Frontal cortex (tissue), 4 donors: ENCODE results near the gene PLXNB3. TPM values are rescaled to one million over a fixed set of nuclear protein-coding genes. Genes with fewer than 3 reads are reported as not detected.
"Not testable (repeated sequence)": the region's sequence is repeated elsewhere in the genome, so short reads cannot be mapped to it uniquely, and the experiment has no call there.

Experiments used
- DNase-seq, 2 donors: peaks; one replicate each; pipeline ENCODE4 v3.0.0; 2012; ENCODE audit warnings: low spot score in 2 of 2
- FAIRE-seq: peaks from 2 replicates; lab custom pipeline; 2012; peaks lifted over from hg19 to GRCh38; lab: Jason Lieb, UNC
- total RNA-seq: library from RNA; depleted of rRNA; stranded (reverse); fragments of >200 nt; gene quantifications from one replicate; pipeline ENCODE4 v1.2.3, GENCODE V29; 2014
- donor health status: control.
- donor health status: control.
- donor health status: control.

Gene PLXNB3
- total RNA-seq, 1 donor from 2014 or later = 0.82 TPM

DNA sequence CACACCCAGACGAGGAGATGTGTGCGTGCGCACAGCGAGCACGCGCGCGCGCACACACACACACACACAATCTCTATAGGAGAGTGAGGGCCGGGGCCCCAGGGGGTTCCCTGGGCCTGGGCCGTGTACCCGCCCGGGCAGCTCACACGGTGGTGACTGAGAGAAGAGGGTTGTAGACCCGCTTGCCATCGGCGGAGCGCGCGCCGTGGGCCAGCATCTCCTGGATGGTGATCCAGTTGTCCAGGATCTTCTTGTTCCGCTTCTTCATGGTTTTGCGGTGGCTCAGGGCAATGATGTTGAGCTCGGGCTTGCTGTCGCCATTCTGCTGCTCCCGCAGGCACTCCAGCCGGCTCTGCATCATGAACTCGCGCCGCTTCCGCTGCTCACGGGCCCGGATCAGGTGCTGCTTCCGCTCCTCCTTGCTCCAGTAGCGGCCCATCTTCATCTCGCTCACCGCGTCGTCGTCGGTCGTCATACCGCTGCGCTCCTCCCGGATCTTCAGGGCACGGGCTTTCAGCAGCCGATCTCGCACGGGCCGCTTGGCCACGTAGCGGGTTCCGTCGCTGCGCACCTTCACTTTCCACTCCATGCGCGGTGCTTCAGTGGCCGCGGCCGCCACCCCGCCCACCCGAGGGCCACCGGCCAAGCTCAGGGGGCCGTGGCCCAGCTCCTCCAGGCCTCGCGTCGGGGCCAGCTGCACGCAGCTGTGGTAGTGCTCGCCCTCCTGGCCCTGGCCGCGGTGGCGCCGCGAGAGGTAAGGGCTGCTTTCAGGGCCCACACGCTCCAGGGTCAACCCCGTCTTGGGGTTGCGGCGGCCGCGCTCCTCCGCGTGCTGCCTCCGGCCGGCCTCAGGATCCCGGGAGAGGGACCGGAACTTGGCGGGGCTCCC, 39.4 kb downstream of the PLXNB3 start:
- DNase-seq = no peak
- no peak for FAIRE-seq

DNA sequence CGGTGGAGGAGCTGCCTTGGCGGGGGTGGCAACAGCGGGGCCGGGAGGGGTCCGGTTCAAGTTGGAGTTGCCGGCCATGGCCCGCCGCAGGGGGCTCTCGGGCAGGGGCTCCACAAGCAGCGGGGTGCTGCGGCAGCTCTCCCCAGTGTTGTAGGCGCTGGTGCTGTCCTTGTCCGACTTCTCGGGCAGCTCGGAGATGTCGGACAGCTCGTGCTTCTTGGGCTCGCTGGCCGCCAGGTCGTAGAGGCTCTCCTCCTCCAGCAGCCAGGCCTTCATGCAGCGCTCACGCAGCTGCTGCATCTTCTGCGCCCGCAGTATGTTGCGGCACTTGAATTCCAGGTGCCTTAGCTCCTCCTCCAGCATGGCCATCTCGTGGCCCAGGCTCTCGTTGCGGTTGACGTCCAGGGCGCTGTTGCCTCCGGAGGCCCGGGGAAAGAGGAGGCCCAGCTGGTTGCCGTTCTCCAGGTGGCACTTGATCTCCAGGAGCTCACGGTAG, 40.1 kb downstream of the PLXNB3 start:
- FAIRE-seq = no peak
- no peak for DNase-seq

DNA sequence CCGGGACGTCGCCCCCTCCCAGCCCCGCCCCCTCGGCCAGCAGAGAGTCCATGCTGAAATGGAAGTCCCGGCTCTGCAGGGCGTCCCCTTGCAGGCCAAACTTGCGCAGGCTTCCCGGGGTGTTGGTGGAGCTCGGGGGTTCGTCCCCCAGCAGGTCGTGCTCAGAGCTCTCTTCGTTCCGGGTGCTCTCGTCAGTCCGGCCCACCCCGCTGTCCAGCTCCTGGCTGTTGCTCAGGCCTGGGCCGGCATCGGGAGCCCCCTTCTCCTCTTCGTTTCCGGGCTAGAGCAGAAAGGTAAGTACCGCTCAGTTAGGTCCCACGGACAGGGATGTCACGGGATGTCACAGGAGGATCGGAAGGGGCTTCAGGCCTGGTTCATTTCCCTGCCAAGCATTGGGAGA, 40.6 kb downstream of the PLXNB3 start:
- DNase-seq = no peak
- FAIRE-seq = no peak

DNA sequence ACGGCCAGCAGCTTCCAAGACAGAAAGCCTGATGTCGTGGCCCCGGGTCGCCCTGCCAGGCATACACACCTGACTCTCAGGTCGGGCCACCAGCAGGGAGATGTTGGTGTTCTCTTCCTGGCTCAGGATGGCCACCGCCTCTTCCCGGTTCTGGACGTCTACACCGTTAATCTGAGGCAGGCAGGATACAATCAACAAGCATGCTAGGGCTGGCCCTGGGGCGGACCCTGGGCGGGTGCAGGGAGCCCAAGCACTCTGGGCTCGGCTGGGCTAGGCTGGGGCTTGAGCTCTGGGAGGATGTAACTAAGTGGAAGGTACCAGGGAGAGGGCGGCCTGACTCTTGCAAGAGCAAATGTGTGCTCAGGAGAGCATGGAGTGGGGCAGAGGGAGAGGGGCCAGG, 41.4 kb downstream of the PLXNB3 start:
- FAIRE-seq = no peak
- DNase-seq = no peak

DNA sequence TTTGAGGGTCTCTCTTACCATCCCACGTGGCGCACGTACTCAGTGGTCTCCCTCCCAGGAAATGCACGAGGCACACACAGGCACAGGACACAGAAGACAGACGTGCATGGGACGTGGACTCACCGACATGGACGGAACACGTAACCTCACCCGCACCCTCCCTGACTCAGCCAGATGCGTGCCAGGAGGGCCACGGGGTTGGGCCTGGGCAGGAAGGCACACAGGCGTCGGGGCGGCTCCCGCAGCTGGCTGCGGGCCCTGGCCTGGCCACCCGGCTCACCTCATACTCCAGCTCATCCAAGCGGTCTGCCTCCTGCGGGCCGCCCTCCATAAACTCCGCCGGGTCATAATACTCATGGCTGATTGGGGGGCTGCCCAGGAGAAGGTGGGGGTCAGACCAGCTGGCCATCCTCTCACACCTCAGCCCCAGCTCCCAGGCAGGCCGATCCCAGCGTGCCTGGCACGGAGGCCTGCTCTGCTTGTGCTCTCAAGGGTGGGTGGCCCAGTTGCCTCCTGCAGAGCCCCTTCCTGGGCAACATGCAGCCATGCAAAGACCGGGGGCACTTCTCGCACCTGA, 43.0 kb downstream of the PLXNB3 start:
- FAIRE-seq = no peak

DNA sequence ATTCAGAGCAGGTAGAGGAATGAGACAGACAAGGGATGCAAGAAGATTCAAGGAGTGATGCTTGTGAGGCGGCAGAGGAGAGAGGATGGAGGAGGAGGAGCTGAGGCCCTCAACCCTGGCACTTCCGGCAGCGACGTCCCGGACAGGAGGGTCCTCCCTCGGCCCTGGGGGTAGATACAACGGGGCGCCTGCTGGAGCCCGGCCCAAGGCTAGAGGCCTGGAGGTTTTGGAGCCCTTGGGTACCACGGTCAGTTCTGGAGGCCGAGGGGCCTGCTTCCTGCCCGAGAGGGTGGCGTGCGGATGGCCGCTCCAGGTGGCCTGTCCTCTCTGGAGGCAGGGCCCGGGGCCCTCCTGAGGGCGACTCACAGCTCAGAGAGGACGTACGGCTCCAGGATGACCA, 43.9 kb downstream of the PLXNB3 start:
- FAIRE-seq = no peak
- DNase-seq = no peak

More for the DNA sequence above, 43.0 kb downstream of the PLXNB3 start:
- DNase-seq = no peak

DNA sequence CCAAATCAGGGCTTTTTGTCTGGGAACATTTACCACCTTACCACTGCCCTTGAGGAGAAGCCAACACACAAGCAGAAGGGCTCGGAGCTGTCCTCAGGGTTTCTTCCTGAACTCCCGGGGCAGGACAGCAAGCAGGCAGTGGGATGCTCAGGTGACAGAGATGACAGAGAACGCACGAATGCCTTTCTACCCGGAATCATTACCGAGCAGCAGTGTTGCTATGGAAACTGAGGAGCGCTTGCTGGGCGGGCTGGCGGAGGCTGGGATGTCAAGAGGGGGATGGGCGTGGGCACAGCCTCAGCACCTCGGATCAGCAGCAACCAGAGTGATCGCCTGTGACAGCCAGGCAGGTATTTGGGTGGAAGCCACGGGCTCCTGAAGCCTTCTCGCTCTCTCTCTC, 48.2 kb downstream of the PLXNB3 start:
- DNase-seq = no peak
- no peak for FAIRE-seq

DNA sequence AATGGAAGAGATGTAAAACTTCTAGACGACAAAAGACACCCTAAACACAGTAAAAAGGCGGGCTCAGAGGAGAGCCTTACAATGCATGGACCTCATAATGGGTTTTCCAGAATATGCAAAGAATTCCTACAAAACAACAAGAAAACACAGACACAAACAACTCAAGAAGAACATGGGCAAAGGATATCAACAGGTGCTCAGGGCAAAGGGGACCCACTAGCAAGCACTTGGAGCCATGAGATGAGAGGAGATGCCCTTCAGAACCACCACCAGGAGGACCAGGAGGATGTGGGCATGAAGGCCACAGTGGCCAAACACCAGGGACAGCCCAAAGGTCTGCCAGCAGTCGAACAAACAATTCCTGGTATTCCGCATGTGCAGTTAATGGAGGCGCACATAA, 49.1 kb downstream of the PLXNB3 start:
- FAIRE-seq (no peak), DNase-seq (no peak)

DNA sequence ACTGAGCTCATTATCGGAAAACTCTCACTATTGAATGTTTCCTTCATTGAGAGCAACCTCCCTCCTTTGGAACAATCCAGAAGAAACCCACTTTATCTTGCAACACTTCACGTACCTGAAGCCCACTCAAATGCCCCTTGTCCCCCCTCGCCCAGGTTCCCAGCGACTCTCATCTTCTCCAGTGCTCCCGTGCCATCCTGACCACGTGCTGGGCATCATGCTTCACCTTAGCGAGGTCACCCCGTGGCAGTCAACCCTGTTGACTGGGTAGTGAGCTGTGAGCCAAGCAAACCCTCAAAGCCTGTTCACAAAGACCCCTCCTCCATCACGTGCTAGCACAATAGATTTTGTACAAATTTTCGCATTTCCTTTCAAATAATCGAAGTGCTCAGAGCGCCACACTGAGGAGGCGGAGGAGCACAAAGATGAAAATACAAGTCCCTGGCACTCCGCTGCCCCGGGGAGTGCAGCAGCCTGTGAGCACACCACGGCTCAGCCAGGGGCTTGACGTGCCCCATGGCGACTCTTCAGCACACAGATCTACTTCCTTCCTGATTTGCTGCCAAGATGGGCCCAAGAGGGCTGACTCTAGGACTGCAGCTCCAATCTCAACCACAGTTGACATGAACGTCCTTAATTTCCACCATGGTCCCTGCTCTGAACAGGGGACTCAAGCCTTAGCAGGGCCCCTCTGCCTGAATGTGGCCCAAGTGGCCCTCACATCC, 50.7 kb downstream of the PLXNB3 start:
- FAIRE-seq = no peak
- DNase-seq = no peak

DNA sequence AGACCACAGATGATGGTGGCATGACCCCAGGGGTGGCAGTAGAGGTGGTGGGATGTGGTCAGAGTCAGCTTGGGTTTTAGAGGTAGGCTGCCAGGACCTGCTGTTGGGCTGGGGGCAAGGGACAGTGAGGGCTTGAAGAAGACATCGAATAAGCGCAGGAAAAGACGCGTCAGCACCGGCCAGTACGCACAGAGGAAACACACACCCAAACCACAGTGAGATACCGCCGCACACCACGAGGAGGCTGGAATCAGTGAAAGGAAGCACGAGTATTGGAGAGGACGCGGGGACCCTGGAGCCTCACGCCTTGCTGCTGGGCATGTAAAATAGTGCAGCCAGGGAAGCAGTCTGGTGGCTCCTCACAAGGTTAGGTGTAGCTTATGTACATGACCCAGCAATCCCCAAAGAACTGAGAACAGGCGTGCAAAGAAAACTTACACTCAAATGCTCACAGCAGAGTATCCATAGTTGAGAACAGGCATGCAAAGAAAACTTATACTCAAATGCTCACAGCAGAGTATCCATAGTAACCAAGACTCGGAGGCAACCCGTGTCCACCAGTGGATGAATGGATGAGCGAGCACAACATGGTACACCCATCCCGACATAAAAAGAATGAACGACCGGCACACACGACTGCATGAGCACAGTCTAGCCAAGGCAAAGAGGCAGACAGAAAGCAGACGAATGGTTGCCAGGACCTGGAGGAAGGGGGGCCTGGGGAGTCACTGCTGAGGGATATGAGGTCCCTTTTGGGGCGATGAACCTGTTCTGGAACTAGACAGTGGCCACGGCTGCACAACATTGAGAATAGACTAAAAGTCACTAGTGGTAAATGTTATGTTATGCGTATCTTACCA, 53.0 kb downstream of the PLXNB3 start:
- DNase-seq (no peak), FAIRE-seq (no peak)

DNA sequence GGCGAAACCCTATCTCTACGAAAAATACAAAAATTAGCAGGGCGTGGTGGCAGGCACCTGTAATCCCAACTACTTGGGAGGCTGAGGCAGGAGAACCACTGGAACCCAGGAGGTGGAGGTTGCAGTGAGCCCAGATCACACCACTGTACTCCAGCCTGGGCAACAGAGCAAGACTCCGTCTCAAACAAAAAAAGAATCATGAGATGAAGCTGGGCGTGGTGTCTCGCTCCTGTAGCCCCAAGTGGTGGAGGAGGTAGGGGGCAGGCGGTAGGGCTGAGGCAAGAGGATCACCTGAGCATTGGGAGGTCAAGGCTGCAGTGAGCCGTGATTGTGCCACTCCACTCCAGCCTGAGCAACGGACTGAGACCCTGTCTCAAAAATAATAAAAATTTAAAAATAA, 54.0 kb downstream of the PLXNB3 start:
- not testable (repeated sequence) for FAIRE-seq, DNase-seq

DNA sequence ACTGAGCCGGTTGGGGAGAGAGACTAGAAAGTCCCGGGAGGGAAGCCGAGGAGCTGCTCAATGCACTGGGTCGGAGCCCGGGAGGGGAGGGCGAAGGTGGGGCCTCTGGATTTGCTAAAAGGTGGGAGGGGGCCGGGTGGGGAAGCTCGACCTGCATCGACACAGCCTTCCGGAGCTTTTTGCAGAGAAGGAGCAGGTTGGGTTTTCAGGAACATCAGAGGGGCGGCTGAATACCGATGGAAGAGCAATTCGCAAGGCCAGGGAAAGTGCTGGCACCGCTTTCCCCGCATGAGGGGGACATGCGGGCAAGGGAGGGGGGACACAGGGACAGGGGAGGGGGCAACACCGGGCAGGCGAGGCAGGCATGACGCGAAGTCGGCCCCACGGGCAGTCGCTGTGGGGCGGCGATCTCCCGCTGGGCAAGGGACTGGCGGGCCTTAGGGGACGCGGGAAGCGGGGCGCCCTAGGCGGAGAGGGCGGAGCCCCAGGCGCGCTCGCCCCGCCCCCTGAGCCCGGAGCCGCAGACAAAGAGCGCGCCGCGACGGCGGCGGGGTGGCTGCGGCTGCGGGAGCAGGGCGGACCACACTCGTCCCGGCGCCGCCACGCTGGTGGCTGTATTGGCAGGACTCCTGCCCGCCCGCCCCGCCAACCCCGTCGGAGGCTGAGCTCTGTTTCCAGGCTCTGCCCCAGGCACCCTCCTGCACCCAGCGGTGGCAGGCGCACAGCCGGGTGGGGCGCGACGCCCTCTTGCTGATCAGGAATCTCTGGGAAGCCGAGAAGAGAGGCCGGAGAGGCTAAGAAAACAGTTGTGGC, 54.7 kb downstream of the PLXNB3 start:
- peak; percentile 66 to 73 for DNase-seq
- FAIRE-seq = no peak

DNA sequence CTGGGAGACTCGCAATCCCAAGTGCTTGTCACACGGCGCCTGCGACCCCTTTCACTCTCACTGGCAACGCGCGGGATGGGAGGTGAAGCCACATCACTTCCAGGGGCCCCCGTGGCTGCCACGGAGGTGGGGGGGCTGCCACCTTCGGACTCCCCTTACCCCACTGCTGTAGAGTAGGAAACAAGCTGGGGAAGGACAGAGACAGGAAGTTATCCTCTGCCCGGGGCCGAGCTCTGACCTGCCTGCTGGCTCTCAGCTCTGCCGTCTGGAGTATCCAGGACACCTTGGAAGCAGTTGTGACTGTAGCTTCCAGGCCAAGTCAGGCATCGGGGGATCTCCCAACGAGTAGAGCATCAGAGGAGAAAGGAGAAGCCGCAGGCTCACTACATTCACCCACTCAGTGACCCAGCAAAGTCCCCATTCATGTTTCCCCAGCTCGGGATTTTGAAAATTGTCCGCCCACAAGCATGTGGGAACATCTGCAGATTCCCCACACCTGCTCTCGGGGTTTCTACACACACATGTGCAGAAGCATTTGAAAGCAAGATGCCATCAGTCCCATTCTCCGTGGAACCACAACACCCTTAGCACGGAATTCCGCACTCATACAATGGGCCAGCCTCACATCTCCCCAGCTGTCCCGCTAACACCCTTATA, 55.5 kb downstream of the PLXNB3 start:
- peak; percentile 16 to 35 for DNase-seq

DNA sequence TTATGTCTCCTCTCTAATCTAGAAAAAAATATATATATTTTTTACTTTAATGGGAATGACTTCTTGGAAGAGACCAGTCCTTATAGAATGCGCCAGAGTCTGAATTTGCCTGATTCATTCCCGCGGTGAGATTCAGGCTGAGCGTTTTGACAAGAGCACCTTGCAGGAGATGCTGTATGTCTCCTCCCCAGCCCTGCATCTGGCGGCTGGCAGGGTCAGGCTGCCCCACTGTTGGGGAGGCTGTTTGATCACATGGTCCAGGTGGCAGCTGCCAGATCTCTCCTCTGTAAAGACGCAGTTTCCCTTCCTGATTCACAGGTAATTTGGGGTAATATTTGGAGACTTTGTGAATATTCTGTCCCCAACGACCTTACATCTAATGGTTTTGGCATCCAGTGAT, 56.6 kb downstream of the PLXNB3 start:
- DNase-seq = peak; percentile 7 to 10
- FAIRE-seq = no peak

More for the DNA sequence above, 55.5 kb downstream of the PLXNB3 start:
- no peak for FAIRE-seq

DNA sequence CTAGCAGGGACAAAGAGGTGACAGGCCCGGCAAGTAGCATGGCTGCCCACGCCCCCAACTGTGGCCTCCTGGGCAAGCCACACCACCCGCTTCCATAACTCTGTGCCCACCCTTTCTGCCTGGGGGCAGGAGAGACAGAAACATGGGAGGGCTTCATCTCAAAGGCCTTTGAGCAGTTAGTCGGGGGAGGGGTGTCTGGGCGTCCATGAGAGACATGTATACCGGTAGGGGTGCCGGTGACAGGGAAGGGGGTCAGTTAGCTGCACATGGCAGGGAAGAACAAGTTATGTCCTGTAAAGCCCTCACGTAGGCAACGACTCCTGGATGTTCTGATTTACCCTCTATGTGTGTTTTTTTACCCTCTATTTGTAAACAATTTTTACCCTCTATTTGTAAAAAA, 57.0 kb downstream of the PLXNB3 start:
- DNase-seq (peak in 1 of 2 donors; percentile 4), FAIRE-seq (no peak)

DNA sequence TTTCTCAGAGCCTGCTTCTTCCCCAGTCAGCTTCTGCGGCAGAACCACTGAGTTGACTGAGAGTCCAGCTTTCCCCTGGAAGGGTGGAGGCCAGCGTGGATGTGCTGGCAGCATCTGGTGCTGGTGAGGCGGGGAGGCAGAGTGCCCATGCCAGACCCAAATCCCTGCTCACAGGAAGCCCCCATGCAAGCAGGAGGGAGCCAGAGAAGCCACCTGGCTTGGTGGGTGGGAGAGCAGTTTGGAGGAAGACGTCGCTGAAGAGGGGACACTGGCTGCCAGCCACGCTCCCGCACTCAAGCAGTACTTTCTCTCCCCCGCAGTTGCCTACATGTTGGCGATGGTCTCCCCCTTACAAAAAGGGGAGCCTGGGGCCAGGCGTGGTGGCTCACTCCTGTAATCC, 60.3 kb downstream of the PLXNB3 start:
- FAIRE-seq (no peak), DNase-seq (peak in 1 of 2 donors; percentile 2)

DNA sequence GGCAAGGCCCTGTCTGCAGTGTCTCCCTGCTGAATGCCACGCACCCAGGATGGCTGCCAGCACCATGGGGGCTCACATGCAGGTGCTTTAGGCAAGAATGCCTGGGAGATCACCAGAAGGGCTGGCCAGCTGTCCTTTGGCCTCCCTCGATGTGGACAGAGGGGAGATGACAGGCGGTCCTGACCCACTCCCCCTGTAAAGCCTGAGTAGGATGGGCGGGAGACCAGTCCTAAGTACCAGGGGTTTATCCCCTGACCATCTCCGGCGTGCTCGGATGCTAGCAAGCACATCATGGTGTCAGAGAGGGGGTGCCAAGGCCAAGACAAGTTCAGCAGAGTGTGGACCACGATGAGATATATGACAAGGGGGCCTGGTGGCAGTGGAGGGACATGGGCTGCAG, 61.0 kb downstream of the PLXNB3 start:
- no peak for FAIRE-seq
- DNase-seq = no peak
